Measurements from ENCODE around the gene TBC1D22A.

DNA sequence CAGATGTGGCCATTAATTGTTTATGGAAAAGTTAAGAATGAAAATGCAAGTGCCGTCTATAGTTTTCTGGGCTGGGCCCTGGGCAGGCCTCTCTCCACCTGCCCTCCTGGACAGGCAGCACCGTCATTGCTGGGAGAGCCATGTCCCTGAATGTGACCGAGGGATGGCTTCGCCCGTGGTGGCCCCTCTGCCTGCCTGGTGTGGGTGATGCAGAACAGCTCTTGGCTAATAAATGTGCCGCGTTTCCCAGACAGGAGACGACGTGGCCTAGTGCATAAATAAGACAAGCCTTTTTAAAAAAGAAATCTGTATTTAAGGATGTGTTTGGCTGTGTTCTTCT lies 407.3 kb downstream of the TBC1D22A start:
- no peak for TF ChIP-seq POLR2A (IDR thresholded peaks at IDR 0.05)
- TF ChIP-seq, protein P1, sequence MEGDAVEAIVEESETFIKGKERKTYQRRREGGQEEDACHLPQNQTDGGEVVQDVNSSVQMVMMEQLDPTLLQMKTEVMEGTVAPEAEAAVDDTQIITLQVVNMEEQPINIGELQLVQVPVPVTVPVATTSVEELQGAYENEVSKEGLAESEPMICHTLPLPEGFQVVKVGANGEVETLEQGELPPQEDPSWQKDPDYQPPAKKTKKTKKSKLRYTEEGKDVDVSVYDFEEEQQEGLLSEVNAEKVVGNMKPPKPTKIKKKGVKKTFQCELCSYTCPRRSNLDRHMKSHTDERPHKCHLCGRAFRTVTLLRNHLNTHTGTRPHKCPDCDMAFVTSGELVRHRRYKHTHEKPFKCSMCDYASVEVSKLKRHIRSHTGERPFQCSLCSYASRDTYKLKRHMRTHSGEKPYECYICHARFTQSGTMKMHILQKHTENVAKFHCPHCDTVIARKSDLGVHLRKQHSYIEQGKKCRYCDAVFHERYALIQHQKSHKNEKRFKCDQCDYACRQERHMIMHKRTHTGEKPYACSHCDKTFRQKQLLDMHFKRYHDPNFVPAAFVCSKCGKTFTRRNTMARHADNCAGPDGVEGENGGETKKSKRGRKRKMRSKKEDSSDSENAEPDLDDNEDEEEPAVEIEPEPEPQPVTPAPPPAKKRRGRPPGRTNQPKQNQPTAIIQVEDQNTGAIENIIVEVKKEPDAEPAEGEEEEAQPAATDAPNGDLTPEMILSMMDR (IDR thresholded peaks at IDR 0.05), result no peak
